Transverse colon (tissue), 4 donors: ENCODE results near the gene CDIP1. TPM values are rescaled to one million over a fixed set of nuclear protein-coding genes. Genes with fewer than 3 reads are reported as not detected.
A peak's percentile ranks its signal among the peaks of the same experiment; 100 is the strongest.

ENCODE experiments used
- DNase-seq: peaks from one replicate; pipeline ENCODE4 v3.0.0-alpha.2; 2019
- H3K27ac ChIP-seq, 4 donors: fragments of 200-600 bp; sonication (generic); 2 replicates each; pipeline ENCODE4 v1.5.1; 2016 to 2018; ENCODE audit warnings: inconsistent platforms in 4 of 4
- H3K27me3 ChIP-seq: fragments of 200-600 bp; sonication (generic); 2 replicates; pipeline ENCODE4 v1.5.1; 2017; ENCODE audit warnings: inconsistent platforms
- H3K36me3 ChIP-seq, 4 donors: fragments of 200-600 bp; sonication (generic); 2 replicates each; pipeline ENCODE4 v1.5.1; 2017 to 2019; ENCODE audit warnings: inconsistent platforms in 4 of 4
- H3K4me1 ChIP-seq, 4 donors: fragments of 200-600 bp; sonication (generic); 2 replicates each; pipeline ENCODE4 v1.5.1; 2017 to 2020; ENCODE audit warnings: inconsistent platforms in 4 of 4
- H3K4me3 ChIP-seq, 4 donors: fragments of 200-600 bp; sonication (generic); 1 replicate in 1 of 4; 2 replicates in 3 of 4; pipeline versions ENCODE4 v1.5.1 to v1.6.1; 2017 to 2019; ENCODE audit warnings: inconsistent platforms in 4 of 4
- H3K9me3 ChIP-seq, 2 donors: fragments of 200-600 bp; sonication (generic); 2 replicates each; pipeline ENCODE4 v1.5.1; 2017 to 2019; ENCODE audit warnings: inconsistent platforms in 2 of 2
- EP300 ChIP-seq: sonication (generic); formaldehyde crosslinking; IDR thresholded peaks from one replicate; pipeline ENCODE4 v1.6.1; 2017; ENCODE audit warnings: antibody characterized with exemption, low read depth
- POLR2A ChIP-seq: fragments of 450-650 bp; IDR thresholded peaks from one replicate; pipeline ENCODE4 v1.6.1; 2016; ENCODE audit warnings: antibody characterized with exemption, mild to moderate bottlenecking, moderate library complexity
- POLR2AphosphoS5 ChIP-seq, 3 donors: sonication (generic); formaldehyde crosslinking; IDR thresholded peaks; one replicate each; pipeline ENCODE4 v1.6.1; 2016; ENCODE audit warnings: antibody characterized with exemption in 3 of 3
- WGBS, 2 donors: methylation state at CpG; one replicate each; pipeline ENCODE4 v1.1.5; 2018; ENCODE audit warnings: low coverage in 1 of 2; 5-methylcytosine and 5-hydroxymethylcytosine counted together
- in situ Hi-C, 4 donors: fragments of 200-750 bp; cut with MboI; loops; one replicate each; pipeline versions ENCODE4 v1.15.0 to v1.15.1; 2017; ENCODE audit warnings: low sequenced_read_pairs in 3 of 4, low pct_ligation_motif_present in 1 of 4, low pct_unique_long_range_greater_than_20kb in 1 of 4
- intact Hi-C: fragments of 100-400 bp; cut with DNase I; formaldehyde crosslinking; loops from one replicate; pipeline ENCODE4 v1.15.1; 2023; ENCODE audit warnings: low total_unique reads
- total RNA-seq, 4 donors: library from RNA; depleted of rRNA; stranded (reverse); fragments of >200 nt; gene quantifications; one replicate each; pipeline ENCODE4 v1.1.0, GENCODE V29; 2016
- TF ChIP-seq, protein P1 (sequence below), 5 experiments: fragments of 200-600 bp in 3 of 5; fragments of 450-650 bp in 2 of 5; sonication (generic) in 3 of 5; IDR thresholded peaks; 1 replicate in 2 of 5; 2 replicates in 3 of 5; pipeline ENCODE4 v1.5.1; 2016 to 2017; ENCODE audit warnings: antibody characterized with exemption in 5 of 5, inconsistent platforms in 3 of 5, mild to moderate bottlenecking in 2 of 5, moderate library complexity in 1 of 5

CDIP1 gene
- total RNA-seq, 4 donors from 2014 or later = 8.8 to 29.5 (median 19.0) TPM

DNA sequence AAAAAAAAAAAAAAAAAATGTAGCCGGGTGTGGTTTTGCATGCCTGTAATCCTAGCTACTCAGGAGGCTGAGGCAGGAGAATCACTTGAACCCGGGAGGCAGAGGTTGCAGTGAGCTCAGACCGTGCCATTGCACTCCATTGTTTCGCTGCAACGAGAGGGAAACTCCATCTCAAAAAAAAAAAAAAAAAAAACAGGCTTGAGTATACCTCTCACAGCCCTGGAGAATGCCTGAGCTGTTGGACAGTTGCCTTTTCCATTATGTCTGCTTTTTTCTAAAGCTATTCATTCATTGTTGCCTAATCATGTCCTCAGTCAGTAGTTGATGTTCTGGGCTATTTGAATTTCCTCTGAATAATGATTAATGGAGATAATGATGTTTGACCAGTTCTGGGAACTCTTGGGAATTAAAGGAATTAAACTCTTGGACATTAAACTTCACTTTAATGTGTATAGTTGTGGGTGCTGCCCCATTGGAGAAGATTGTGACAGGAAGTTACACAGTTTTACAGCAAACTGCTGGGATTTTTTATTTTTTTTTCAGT, 50.5 kb downstream of the CDIP1 start:
- DNase-seq = no peak
- intact Hi-C loops (no loop called here), in situ Hi-C loops (no loop called here)
- Histone ChIP-seq H3K27ac (peak overlapping the region in 3 of 4 donors; percentile 3 to 49 (median 22)), H3K27me3 (no peaks in the 10 kb centered on the region), H3K36me3 (peaks cover 0 to 15% (median 0%) of the 10 kb centered on the region in 4 donors), H3K4me3 (no peak overlapping the region), H3K4me1 (peaks cover 0 to 9% (median 0%) of the 10 kb centered on the region in 4 donors), H3K9me3 (no peaks in the 10 kb centered on the region)
- WGBS, 2 donors = 75 to 84% methylated on average over 5 of the region's 5 CpGs
- no peak for TF ChIP-seq EP300
- no peak for TF ChIP-seq POLR2AphosphoS5 (IDR thresholded peaks at IDR 0.05)
- TF ChIP-seq POLR2A = no peak
- TF ChIP-seq, protein P1, sequence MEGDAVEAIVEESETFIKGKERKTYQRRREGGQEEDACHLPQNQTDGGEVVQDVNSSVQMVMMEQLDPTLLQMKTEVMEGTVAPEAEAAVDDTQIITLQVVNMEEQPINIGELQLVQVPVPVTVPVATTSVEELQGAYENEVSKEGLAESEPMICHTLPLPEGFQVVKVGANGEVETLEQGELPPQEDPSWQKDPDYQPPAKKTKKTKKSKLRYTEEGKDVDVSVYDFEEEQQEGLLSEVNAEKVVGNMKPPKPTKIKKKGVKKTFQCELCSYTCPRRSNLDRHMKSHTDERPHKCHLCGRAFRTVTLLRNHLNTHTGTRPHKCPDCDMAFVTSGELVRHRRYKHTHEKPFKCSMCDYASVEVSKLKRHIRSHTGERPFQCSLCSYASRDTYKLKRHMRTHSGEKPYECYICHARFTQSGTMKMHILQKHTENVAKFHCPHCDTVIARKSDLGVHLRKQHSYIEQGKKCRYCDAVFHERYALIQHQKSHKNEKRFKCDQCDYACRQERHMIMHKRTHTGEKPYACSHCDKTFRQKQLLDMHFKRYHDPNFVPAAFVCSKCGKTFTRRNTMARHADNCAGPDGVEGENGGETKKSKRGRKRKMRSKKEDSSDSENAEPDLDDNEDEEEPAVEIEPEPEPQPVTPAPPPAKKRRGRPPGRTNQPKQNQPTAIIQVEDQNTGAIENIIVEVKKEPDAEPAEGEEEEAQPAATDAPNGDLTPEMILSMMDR (IDR thresholded peaks at IDR 0.05) = no peak

- H3K9me3 ChIP-seq = no peaks in the 10 kb centered on the region
- H3K27me3 ChIP-seq = no peaks in the 10 kb centered on the region
- 95 to 100% methylated on average over 1 to 3 of the region's 3 CpGs for WGBS, 2 donors
- no peak for TF ChIP-seq POLR2A
- peak in 2 of 3 donors; percentile 27 to 39 for TF ChIP-seq POLR2AphosphoS5 (IDR thresholded peaks at IDR 0.05)
- no peak for DNase-seq
- peak overlapping the region; percentile 19 to 51 (median 28) for H3K27ac ChIP-seq
- H3K4me1 ChIP-seq = peaks cover 0 to 9% (median 0%) of the 10 kb centered on the region in 4 donors
- peaks cover 0 to 15% (median 0%) of the 10 kb centered on the region in 4 donors for H3K36me3 ChIP-seq
- intact Hi-C loops (no loop called here), in situ Hi-C loops (no loop called here)
- no peak overlapping the region for H3K4me3 ChIP-seq
Measured at GRCh38 chr16:4486126-4486893, 52.3 kb downstream of the CDIP1 start.

DNA sequence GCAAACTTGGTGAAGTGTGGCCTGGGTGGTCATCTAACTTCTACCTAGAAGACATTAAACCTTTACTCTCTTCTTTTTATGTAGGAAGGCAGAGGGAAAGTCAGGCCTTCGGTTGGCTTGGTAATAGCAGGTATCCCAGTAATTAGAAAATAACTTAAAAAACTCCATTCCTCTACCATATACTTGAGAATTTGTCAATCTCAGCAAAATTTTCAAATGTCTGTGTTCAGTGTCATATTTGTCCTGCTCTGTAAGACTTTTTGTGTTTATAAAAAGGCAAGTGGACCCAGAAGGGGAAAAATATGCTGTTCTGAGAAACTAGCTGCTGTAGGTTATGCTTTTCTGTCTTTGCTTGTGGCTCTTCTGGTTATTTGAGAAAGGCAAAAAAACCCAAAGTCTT, 56.6 kb downstream of the CDIP1 start:
- 89 to 92% methylated on average over 1 of the region's 1 CpG for WGBS, 2 donors
- H3K4me1 ChIP-seq = peaks cover 0 to 14% (median 1%) of the 10 kb centered on the region in 4 donors
- no peak for DNase-seq
- H3K27ac ChIP-seq = no peak overlapping the region
- H3K36me3 ChIP-seq = peaks cover 0 to 15% (median 0%) of the 10 kb centered on the region in 4 donors
- no peak for TF ChIP-seq POLR2A
- TF ChIP-seq POLR2AphosphoS5 (IDR thresholded peaks at IDR 0.05) = no peak
- TF ChIP-seq, protein P1 (IDR thresholded peaks at IDR 0.05) = no peak
- no peak for TF ChIP-seq EP300
- no peak overlapping the region for H3K4me3 ChIP-seq
- H3K9me3 ChIP-seq = no peaks in the 10 kb centered on the region
- in situ Hi-C loops (no loop called here), intact Hi-C loops (no loop called here)
- no peaks in the 10 kb centered on the region for H3K27me3 ChIP-seq

DNA sequence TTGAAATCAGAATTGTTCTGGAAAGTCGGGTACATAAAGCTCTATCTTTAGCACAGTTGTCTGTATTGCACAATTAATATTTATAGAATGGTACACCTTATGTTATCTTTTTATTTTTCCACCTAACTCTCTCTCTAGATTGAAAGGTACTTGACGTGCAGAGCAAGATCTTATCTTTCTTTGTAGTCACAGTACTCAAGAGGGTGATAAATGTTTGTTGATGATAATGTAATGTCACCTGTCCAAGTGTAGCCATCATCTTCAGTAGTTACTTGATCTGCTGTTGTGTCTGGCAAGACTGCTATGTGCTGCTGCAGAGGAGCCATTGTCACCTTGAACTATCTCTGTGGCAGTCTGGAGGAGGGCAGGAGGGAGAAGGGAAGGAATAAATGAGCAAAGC, 57.0 kb downstream of the CDIP1 start:
- TF ChIP-seq EP300 (no peak), POLR2A (no peak), POLR2AphosphoS5 (IDR thresholded peaks at IDR 0.05) (no peak)
- TF ChIP-seq, protein P1 (IDR thresholded peaks at IDR 0.05) = no peak
- no peak overlapping the region for H3K27ac ChIP-seq
- H3K36me3 ChIP-seq = peaks cover 0 to 15% (median 0%) of the 10 kb centered on the region in 4 donors
- H3K4me3 ChIP-seq = no peak overlapping the region
- in situ Hi-C loops (no loop called here), intact Hi-C loops (no loop called here)
- H3K27me3 ChIP-seq = no peaks in the 10 kb centered on the region
- no peaks in the 10 kb centered on the region for H3K9me3 ChIP-seq
- no peak for DNase-seq
- H3K4me1 ChIP-seq = peaks cover 0 to 10% (median 1%) of the 10 kb centered on the region in 4 donors
- 66 to 67% methylated on average over 2 of the region's 2 CpGs for WGBS, 2 donors
